Skeletal muscle tissue (tissue), 4 donors: Measurements from ENCODE around the gene PPT2. TPM values are rescaled to one million over a fixed set of nuclear protein-coding genes. Genes with fewer than 3 reads are reported as not detected.

ENCODE experiments used
- H3K27ac ChIP-seq: one replicate; pipeline ENCODE4 v1.7.0; 2013; ENCODE audit warnings: mild to moderate bottlenecking, low read depth, low read length, inconsistent platforms
- H3K27me3 ChIP-seq, 3 donors: one replicate each; pipeline ENCODE4 v1.7.0; 2013; ENCODE audit warnings: low read length in 3 of 3; ENCODE audit not compliant: control insufficient read depth in 3 of 3, insufficient read depth in 3 of 3
- H3K36me3 ChIP-seq, 3 donors: one replicate each; pipeline ENCODE4 v1.7.0; 2013; ENCODE audit warnings: low read length in 3 of 3; ENCODE audit not compliant: control insufficient read depth in 3 of 3, insufficient read depth in 3 of 3
- H3K4me1 ChIP-seq, 3 donors: one replicate each; pipeline ENCODE4 v1.7.0; 2013; ENCODE audit warnings: low read length in 3 of 3, mild to moderate bottlenecking in 3 of 3; ENCODE audit not compliant: control insufficient read depth in 3 of 3, insufficient read depth in 3 of 3
- H3K4me3 ChIP-seq, 3 donors: one replicate each; pipeline ENCODE4 v1.7.0; 2013; ENCODE audit warnings: low read length in 3 of 3
- H3K9ac ChIP-seq, 3 donors: one replicate each; pipeline ENCODE4 v1.7.0; 2013; ENCODE audit warnings: low read length in 3 of 3, mild to moderate bottlenecking in 3 of 3, moderate library complexity in 2 of 3, low read depth in 1 of 3
- H3K9me3 ChIP-seq, 3 donors: one replicate each; pipeline ENCODE4 v1.7.0; 2013; ENCODE audit warnings: low read length in 3 of 3; ENCODE audit not compliant: control insufficient read depth in 3 of 3
- total RNA-seq: library from RNA; depleted of rRNA; stranded (reverse); fragments of >200 nt; gene quantifications from one replicate; pipeline ENCODE4 v1.2.3, GENCODE V29; 2014
- donor health status: Osteomylitis.

Gene PPT2
- total RNA-seq, 1 donor from 2014 or later: 31.3 TPM

GRCh38 chr6:32164295-32164694 is 10.4 kb downstream of the PPT2 start, which contains the start of gene EGFL8:
TSS of gene EGFL8 (plus strand) at chr6:32164595. CDS start at chr6:32166166, 1,571 bp downstream.
- Histone ChIP-seq H3K36me3 (peaks cover 24 to 48% (median 29%) of the 10 kb centered on the region in 3 donors), H3K27ac (no peak within 1 kb of the TSS), H3K4me1 (peaks cover 0 to 5% (median 0%) of the 10 kb centered on the region in 3 donors), H3K9me3 (no peaks in the 10 kb centered on the region), H3K4me3 (no peak within 1 kb of the TSS), H3K9ac (peak within 1 kb of the TSS in 1 of 3 donors; percentile 45), H3K27me3 (no peaks in the 10 kb centered on the region)

GRCh38 chr6:32166411-32167061 is 12.6 kb downstream of the PPT2 start:
- no peaks in the 10 kb centered on the region for H3K27me3 ChIP-seq
- peaks cover 43 to 68% (median 45%) of the 10 kb centered on the region in 3 donors for H3K36me3 ChIP-seq
- H3K4me1 ChIP-seq: peaks cover 0 to 5% (median 0%) of the 10 kb centered on the region in 3 donors
- H3K4me3 ChIP-seq: no peak overlapping the region
- no peak overlapping the region for H3K9ac ChIP-seq
- H3K9me3 ChIP-seq: no peaks in the 10 kb centered on the region
- H3K27ac ChIP-seq: no peak overlapping the region

- no peak overlapping the region for H3K9ac ChIP-seq
- H3K9me3 ChIP-seq: no peaks in the 10 kb centered on the region
- H3K27me3 ChIP-seq: no peaks in the 10 kb centered on the region
- H3K4me3 ChIP-seq: no peak overlapping the region
- peaks cover 43 to 68% (median 44%) of the 10 kb centered on the region in 3 donors for H3K36me3 ChIP-seq
- H3K27ac ChIP-seq: no peak overlapping the region
- H3K4me1 ChIP-seq: peaks cover 0 to 5% (median 0%) of the 10 kb centered on the region in 3 donors
Measured at GRCh38 chr6:32167154-32167760, 13.3 kb downstream of the PPT2 start.

GRCh38 chr6:32167761-32168262 is 13.9 kb downstream of the PPT2 start:
- Histone ChIP-seq H3K27me3 (no peaks in the 10 kb centered on the region), H3K9me3 (no peaks in the 10 kb centered on the region), H3K4me1 (peaks cover 0 to under 1% (median 0%) of the 10 kb centered on the region in 3 donors), H3K27ac (no peak overlapping the region), H3K9ac (no peak overlapping the region), H3K36me3 (peaks cover 40 to 62% (median 43%) of the 10 kb centered on the region in 3 donors), H3K4me3 (no peak overlapping the region)

GRCh38 chr6:32168350-32168749 is 14.4 kb downstream of the PPT2 start:
- Histone ChIP-seq H3K36me3 (peaks cover 36 to 58% (median 43%) of the 10 kb centered on the region in 3 donors), H3K27me3 (no peaks in the 10 kb centered on the region), H3K4me1 (peaks cover 0 to 6% (median 0%) of the 10 kb centered on the region in 3 donors), H3K27ac (no peak overlapping the region), H3K4me3 (no peak overlapping the region), H3K9me3 (no peaks in the 10 kb centered on the region), H3K9ac (no peak overlapping the region)

GRCh38 chr6:32168807-32169591 is 15.1 kb downstream of the PPT2 start:
- H3K4me3 ChIP-seq: no peak overlapping the region
- H3K27me3 ChIP-seq: no peaks in the 10 kb centered on the region
- no peak overlapping the region for H3K27ac ChIP-seq
- H3K36me3 ChIP-seq: peaks cover 36 to 57% (median 43%) of the 10 kb centered on the region in 3 donors
- H3K9me3 ChIP-seq: no peaks in the 10 kb centered on the region
- peaks cover 0 to 7% (median 0%) of the 10 kb centered on the region in 3 donors for H3K4me1 ChIP-seq
- H3K9ac ChIP-seq: no peak overlapping the region

- H3K36me3 ChIP-seq: peaks cover 36 to 55% (median 43%) of the 10 kb centered on the region in 3 donors
Measured at GRCh38 chr6:32170294-32170693, 16.4 kb downstream of the PPT2 start.

GRCh38 chr6:32171234-32171633 is 17.3 kb downstream of the PPT2 start:
- Histone ChIP-seq H3K27ac (no peak overlapping the region), H3K9ac (peak overlapping the region in 1 of 3 donors; percentile 25), H3K4me1 (peaks cover 11 to 27% (median 14%) of the 10 kb centered on the region in 3 donors), H3K36me3 (peaks cover 35 to 47% (median 42%) of the 10 kb centered on the region in 3 donors), H3K27me3 (no peaks in the 10 kb centered on the region), H3K9me3 (no peaks in the 10 kb centered on the region), H3K4me3 (no peak overlapping the region)

More at GRCh38 chr6:32170294-32170693, 16.4 kb downstream of the PPT2 start:
- Histone ChIP-seq H3K4me1 (peaks cover 7 to 20% (median 9%) of the 10 kb centered on the region in 3 donors), H3K4me3 (no peak overlapping the region), H3K9ac (no peak overlapping the region), H3K27me3 (no peaks in the 10 kb centered on the region), H3K9me3 (no peaks in the 10 kb centered on the region), H3K27ac (no peak overlapping the region)

GRCh38 chr6:32173051-32173727 is 19.2 kb downstream of the PPT2 start:
- no peak overlapping the region for H3K27ac ChIP-seq
- H3K27me3 ChIP-seq: no peaks in the 10 kb centered on the region
- peaks cover 26 to 42% (median 27%) of the 10 kb centered on the region in 3 donors for H3K4me1 ChIP-seq
- H3K36me3 ChIP-seq: peaks cover 23 to 30% (median 29%) of the 10 kb centered on the region in 3 donors
- H3K9ac ChIP-seq: no peak overlapping the region
- H3K9me3 ChIP-seq: no peaks in the 10 kb centered on the region
- no peak overlapping the region for H3K4me3 ChIP-seq
